K562 treated with DMSO at 1 percent for 4 hours (cell line): ENCODE results near the gene VSTM4. TPM values are rescaled to one million over a fixed set of nuclear protein-coding genes. Genes with fewer than 3 reads are reported as not detected.

Source experiments
- total RNA-seq: library from RNA; unstranded; fragments of 300-600 nt; gene quantifications from 2 replicates; pipeline ENCODE4 v1.2.3, GENCODE V29; 2022; ENCODE audit not compliant: insufficient read depth

Gene VSTM4, protein sequence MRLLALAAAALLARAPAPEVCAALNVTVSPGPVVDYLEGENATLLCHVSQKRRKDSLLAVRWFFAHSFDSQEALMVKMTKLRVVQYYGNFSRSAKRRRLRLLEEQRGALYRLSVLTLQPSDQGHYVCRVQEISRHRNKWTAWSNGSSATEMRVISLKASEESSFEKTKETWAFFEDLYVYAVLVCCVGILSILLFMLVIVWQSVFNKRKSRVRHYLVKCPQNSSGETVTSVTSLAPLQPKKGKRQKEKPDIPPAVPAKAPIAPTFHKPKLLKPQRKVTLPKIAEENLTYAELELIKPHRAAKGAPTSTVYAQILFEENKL
- total RNA-seq: 3.3 and 4.3 TPM in 2 replicates

DNA sequence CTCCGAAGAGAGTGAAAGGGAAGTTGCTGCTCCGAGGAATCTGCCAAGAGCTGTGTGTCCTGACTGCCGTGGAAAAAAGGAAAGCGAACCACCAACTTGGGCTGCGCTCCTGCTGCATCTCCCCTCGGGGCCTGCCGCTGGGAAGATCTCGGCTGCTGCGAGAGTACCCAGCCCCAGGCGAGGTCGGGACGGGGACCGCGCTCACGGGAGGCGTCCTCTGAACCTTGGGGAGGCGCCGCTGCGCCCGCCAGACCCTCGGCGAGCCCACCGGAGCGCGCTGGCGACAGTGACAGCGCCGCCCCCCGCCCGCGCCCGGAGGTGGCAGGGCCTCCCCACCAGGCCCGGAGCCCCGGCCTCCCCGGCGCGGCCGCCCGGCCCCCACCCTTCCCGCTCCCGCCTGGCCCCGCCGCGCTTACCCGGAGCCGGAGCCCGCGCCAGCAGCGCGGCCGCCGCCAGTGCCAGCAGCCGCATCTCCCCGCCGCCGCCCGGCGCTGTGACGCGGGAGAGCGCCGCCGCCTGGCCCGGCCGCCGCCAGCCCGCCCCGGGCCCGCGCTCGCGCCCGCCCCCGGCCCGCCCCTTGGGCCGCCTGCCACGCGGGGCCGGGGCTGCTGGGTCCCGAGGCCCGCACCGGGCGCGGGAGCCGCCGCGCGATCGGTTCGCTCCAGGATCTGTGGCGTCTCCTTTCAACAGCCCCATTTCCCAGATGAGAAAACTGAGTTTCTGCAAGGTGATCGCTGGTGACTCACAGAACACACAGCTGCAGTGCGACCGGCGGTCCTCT, at the start of gene VSTM4:
TSS of gene VSTM4 (minus strand) at position 508 of the 781 bp plus-strand sequence. CDS start at position 471, 37 bp downstream.

GRCh38 chr10:49133706-49134248, 18.5 kb upstream of the VSTM4 start, which contains the start of gene FAM170B:
Gene FAM170B, minus strand, starts transcription at chr10:49134021. Its CDS starts 103 bp downstream, at chr10:49133918.

Other genes with a start within 250 kb of the VSTM4 start
- gene LRRC18, start 175.7 kb downstream of the VSTM4 start, total RNA-seq: not detected in 2 replicates
- gene FAM170B, start 18.5 kb upstream of the VSTM4 start, total RNA-seq: not detected in 2 replicates
- 168 and 174 TPM in 2 replicates for gene TMEM273, start 72.9 kb upstream of the VSTM4 start, total RNA-seq
- 0.38 and 0.50 TPM in 2 replicates for gene C10orf71, start 183.6 kb upstream of the VSTM4 start, total RNA-seq